Measurements from ENCODE around the gene GANAB.
"Not testable (repeated sequence)": the region's sequence is repeated elsewhere in the genome, so short reads cannot be mapped to it uniquely, and the experiment has no call there.

The GANAB gene

GRCh38 chr11:62666259-62666926 lies 20.0 kb upstream of the GANAB start:
- DNase-seq: no peak

- DNase-seq: peak; percentile 48
Measured at GRCh38 chr11:62665599-62666258, 19.3 kb upstream of the GANAB start.

- peak; percentile 95 for DNase-seq
Measured at GRCh38 chr11:62665075-62665598, 18.7 kb upstream of the GANAB start, which contains the start of the genes C11orf98 and CSKMT. Gene C11orf98, minus strand, starts transcription at chr11:62665210. Its CDS starts 41 bp downstream, at chr11:62665169. Gene CSKMT, plus strand, starts transcription at chr11:62665312. Its CDS starts 568 bp downstream, at chr11:62665880.

GRCh38 chr11:62664405-62665074 lies 18.1 kb upstream of the GANAB start:
- no peak for DNase-seq

- no peak for DNase-seq
Measured at GRCh38 chr11:62656796-62657429, 10.5 kb upstream of the GANAB start.

- no peak for DNase-seq
Measured at GRCh38 chr11:62654297-62654696, 7.9 kb upstream of the GANAB start.

- DNase-seq: no peak
Measured at GRCh38 chr11:62652161-62653006, 6.0 kb upstream of the GANAB start.

- not testable (repeated sequence) for DNase-seq
Measured at GRCh38 chr11:62650283-62650682, 3.9 kb upstream of the GANAB start.

GRCh38 chr11:62649486-62649885 lies 3.1 kb upstream of the GANAB start:
- no peak for DNase-seq

- DNase-seq: no peak
Measured at GRCh38 chr11:62648967-62649364, 2.6 kb upstream of the GANAB start.

GRCh38 chr11:62648185-62648966 lies 2.0 kb upstream of the GANAB start:
- DNase-seq: no peak

- no peak for DNase-seq
Measured at GRCh38 chr11:62647609-62648005, 1.2 kb upstream of the GANAB start.

- DNase-seq: no peak
Measured at GRCh38 chr11:62646825-62647608, 604 bp upstream of the GANAB start.

- DNase-seq: no peak
Measured at GRCh38 chr11:62645671-62645945, 805 bp downstream of the GANAB start.

GRCh38 chr11:62644220-62644619 lies 2.2 kb downstream of the GANAB start:
- DNase-seq: no peak

GRCh38 chr11:62632492-62632891 lies 13.9 kb downstream of the GANAB start:
- no peak for DNase-seq

- no peak for DNase-seq
Measured at GRCh38 chr11:62627713-62628112, 18.7 kb downstream of the GANAB start.

GRCh38 chr11:62622476-62623089 lies 23.8 kb downstream of the GANAB start:
- no peak for DNase-seq

- peak; percentile 94 for DNase-seq
Measured at GRCh38 chr11:62621567-62622470, 24.6 kb downstream of the GANAB start, which contains the start of gene B3GAT3. Gene B3GAT3, minus strand, starts transcription at chr11:62621986. Its CDS starts 39 bp downstream, at chr11:62621947.

All from activated effector memory CD4-positive, alpha-beta T cell treated with Interleukin-2 at 50 U/mL for 16 hours (primary cell).